Left kidney (tissue), 8 donors: ENCODE measurements around the gene NPIPA2. TPM values are rescaled to one million over a fixed set of nuclear protein-coding genes. Genes with fewer than 3 reads are reported as not detected.
"Not testable (repeated sequence)": the region's sequence is repeated elsewhere in the genome, so short reads cannot be mapped to it uniquely, and the experiment has no call there.

Experiments used
- DNase-seq: peaks from one replicate; pipeline ENCODE4 v3.0.0-alpha.2; 2013
- long read RNA-seq, 8 donors: transcript quantifications; one replicate each; lab custom pipeline, GENCODE V29; 2026
- polyA plus RNA-seq: library from polyadenylated mRNA; unstranded; fragments of 120-200 nt; gene quantifications from one replicate; pipeline ENCODE4 v1.2.1, GENCODE V29; 2013; ENCODE audit not compliant: insufficient read length

The NPIPA2 gene
- polyA plus RNA-seq: not detected
- long read RNA-seq, donor 1: 0 reads
- long read RNA-seq, donor 2: 0 reads
- long read RNA-seq, donor 3: 0 reads
- long read RNA-seq, donor 4: 0 reads
- long read RNA-seq, donor 5: 0 reads
- long read RNA-seq, donor 6: 0 reads
- long read RNA-seq, donor 7: 0 reads
- long read RNA-seq, donor 8: 0 reads

GRCh38 chr16:14742273-14743128, at the start of gene NPIPA2:
Gene NPIPA2, plus strand, starts transcription at chr16:14742533. Its CDS starts 5,533 bp downstream, at chr16:14748066.
- DNase-seq: not testable (repeated sequence)

DNA sequence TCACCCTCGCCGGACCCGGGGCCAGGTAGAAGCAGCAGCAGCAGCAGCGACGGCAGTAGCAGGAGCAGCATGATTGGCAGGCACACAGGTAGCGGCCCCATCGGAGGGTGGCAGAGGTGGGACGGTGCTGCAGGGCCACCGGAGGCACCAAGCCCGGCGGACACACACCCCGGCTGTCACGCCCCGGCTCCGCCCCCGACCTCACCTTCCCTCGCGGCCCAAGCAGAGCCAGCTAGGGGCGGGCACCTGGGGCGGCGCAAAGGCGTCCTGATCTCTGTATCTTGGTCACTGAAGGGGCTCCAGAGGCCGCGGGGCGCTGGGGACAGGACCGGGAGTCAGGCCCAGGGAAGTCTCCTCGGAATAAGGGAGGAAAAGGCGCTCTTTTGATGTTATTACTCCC, 48.2 kb upstream of the NPIPA2 start, which contains the start of gene PLA2G10:
Gene PLA2G10 (minus strand): TSS at position 180 of the 400 bp plus-strand sequence. CDS start 79 bp downstream, at position 101.
- not testable (repeated sequence) for DNase-seq

DNA sequence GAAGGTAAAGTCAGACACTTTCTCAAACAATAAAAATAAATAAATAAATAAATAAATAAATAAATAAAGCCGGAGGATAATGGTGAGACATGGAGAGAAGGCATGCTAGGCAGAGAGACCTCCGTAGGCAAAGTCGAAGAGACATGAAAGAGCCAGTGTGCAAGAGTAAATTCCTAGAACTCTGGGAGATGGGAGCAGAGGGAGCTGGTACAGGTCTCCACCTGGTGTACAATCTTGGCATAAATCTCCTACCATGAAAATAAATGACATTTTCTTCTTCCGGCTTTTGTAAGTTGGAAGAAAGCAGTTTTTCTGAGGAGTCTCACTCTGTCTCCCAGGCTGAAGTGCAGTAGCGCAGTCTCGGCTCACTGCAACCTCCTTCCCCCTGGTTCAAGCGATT, 40.5 kb upstream of the NPIPA2 start:
- DNase-seq: not testable (repeated sequence)

DNA sequence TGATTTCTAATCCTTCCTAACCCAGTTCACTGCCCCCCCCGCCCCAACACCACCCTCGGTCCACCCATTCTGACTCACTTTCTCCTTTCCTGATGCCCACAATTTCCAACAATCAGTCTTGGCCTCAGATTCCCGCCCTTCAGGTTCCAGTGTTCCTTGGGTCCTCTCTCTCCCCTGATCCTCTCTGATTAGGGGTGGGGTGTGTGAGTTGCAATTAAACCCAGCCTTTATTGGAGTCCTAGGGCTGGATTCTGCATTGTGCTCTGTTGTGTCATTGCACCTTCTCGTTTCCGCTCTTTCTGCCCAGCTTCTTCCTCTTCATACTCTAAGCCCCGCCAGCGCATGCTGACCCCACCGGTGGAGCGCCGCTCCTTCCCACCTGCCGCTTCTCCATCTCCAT, 39.7 kb upstream of the NPIPA2 start:
- not testable (repeated sequence) for DNase-seq

DNA sequence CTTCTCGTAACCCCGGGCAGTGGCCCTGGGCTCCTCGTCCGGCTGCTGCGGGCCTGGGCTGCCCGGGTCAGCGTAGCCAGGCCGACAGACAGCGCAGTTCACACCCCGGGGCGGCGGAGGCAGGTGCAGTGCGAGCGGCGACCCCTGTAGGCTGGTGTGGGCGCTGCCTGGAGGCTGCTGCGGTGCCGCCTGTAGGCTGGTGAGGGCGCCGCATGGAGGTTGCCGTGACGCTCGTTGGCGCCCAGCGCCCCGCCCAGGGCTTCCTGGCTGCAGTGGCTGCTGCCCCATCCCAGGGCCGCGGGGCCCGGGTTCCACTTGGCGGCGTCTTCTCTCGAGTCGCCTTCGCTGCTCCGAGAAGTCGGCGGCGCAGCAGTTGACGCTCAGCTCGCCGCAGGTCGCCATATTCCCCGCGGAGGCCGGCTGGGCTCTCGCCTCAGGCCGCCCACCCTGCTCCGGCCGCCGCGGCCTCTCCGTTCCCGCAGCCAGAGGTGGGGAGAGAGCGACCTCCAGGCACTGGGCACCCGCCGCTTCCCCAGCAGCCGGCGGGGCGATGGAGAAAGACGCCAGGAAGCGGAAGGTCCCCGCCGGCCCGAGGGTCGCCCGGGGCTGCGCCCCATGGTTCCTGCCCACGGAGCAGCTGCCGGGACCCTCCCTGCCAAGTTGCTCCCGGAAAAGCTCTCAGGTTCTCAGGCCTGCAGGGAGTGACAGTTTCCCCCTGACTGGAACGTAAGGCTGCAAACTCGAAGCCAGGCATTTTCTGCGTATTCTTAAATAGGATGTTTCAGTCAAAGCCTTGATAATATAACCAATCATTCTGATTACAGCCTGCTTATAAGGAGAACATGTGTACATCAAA, 38.9 kb upstream of the NPIPA2 start, which contains the start of gene NPIPA3:
Gene NPIPA3 (plus strand): TSS at position 256 of the 856 bp plus-strand sequence. CDS start 5,533 bp downstream, outside the sequence.
- not testable (repeated sequence) for DNase-seq

- not testable (repeated sequence) for DNase-seq
Observed at GRCh38 chr16:14733233-14733632, 9.1 kb upstream of the NPIPA2 start.

- DNase-seq: not testable (repeated sequence)
Observed at GRCh38 chr16:14740832-14741385, 1.4 kb upstream of the NPIPA2 start.

- not testable (repeated sequence) for DNase-seq
Observed at GRCh38 chr16:14741794-14742193, 539 bp upstream of the NPIPA2 start.

DNA sequence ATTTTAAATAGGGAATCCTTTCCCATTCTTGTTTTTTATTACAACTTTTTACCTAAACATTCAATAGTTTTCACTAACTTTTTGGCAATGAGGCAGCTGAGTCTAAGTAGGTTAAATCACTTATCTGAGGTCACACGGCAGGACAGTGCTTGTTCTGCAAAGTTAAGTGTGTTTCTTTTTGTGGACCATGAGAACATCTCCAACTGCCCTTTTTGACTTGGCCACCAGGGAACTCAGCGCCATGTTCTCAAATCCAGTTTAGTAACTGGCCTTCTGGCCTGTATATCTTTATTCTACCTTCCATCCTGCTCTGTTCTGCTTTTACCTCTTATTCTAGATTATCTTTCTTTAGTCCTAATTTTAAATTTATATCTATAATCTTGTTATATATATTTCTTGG, 31.3 kb downstream of the NPIPA2 start:
- not testable (repeated sequence) for DNase-seq

DNA sequence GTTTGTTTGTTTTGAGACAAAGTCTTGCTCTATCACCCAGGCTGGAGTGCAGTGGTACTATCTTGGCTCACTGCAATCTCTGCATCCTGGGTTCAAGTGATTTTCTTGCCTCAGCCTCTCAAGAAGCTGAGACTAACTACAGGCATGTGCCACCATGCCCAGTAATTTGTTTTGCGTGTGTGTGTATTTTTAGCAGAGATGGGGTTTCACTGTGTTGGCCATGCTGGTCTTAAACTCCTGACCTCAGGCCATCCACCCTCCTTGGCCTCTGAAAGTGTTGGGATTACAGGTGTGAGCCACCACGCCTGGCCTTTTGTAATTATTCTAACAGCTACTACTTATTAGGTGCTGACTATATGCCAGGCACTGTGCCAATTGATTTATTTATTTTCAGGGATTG, 33.3 kb downstream of the NPIPA2 start:
- DNase-seq: not testable (repeated sequence)

GRCh38 chr16:14776763-14777162, 34.4 kb downstream of the NPIPA2 start:
- DNase-seq: not testable (repeated sequence)

- not testable (repeated sequence) for DNase-seq
Observed at GRCh38 chr16:14779368-14779877, 37.1 kb downstream of the NPIPA2 start.

GRCh38 chr16:14786180-14786579, 43.8 kb downstream of the NPIPA2 start:
- not testable (repeated sequence) for DNase-seq

DNA sequence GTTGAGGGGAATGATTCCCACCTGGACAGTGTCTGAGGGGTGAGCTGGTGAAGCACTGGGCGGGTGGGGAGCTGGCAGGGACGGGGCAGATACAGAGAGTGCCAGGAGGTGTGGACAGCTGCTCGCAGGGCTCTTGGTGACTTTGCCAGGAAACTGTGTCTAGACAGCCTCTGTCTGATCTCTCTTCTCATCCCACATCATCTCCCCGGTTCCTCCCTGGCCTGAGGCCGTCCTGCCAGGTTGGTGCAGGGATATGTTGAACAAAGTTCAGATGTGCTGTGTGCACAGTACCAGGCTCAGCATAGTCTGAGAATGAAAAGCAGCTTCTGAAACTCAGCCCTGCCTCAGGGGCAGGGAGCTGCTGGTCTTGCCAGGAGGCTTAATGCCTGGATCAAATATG, 47.2 kb downstream of the NPIPA2 start:
- DNase-seq: not testable (repeated sequence)

GRCh38 chr16:14790320-14790956, 48.1 kb downstream of the NPIPA2 start:
- DNase-seq: not testable (repeated sequence)

GRCh38 chr16:14792914-14793313, 50.6 kb downstream of the NPIPA2 start:
- not testable (repeated sequence) for DNase-seq

DNA sequence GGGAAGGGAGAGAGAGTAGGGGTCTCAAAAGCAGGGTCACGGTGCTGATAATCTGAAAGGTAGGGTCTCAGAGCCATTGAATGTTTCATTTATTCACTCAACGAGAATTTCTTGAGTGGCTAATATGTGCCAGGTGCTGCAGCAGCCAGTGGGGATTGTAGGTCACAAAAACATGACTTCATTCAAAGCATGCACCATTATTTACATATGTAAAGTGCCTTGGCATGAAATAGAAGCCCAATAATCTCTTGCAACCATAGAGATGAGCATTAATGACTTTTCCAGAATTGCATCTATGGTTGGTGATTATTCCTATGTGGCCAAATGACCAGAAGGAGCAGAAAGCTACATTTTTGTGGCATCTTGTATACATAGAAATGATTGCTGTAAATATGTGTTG, 55.2 kb downstream of the NPIPA2 start:
- DNase-seq: not testable (repeated sequence)

DNA sequence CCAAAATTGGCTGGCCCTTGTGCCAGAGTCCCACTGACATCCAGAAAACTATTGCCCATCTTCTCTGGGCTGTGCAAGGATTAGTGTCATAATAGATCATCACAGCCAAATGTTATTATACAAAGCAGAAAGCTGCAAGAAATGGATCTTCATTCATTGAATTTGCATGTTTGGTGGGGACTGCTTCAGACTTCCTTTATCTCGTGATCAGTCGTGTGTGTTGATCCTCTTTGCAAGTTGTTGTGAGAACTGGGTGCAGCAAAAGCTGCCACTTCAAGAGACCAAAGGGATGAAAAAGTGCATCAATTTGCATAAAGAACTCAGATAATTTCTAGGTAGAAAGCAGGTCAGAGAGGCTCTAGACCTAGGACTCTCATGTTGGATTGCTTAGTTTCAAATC, 61.2 kb downstream of the NPIPA2 start:
- DNase-seq: not testable (repeated sequence)

- DNase-seq: not testable (repeated sequence)
Observed at GRCh38 chr16:14807184-14807678, 64.9 kb downstream of the NPIPA2 start.

DNA sequence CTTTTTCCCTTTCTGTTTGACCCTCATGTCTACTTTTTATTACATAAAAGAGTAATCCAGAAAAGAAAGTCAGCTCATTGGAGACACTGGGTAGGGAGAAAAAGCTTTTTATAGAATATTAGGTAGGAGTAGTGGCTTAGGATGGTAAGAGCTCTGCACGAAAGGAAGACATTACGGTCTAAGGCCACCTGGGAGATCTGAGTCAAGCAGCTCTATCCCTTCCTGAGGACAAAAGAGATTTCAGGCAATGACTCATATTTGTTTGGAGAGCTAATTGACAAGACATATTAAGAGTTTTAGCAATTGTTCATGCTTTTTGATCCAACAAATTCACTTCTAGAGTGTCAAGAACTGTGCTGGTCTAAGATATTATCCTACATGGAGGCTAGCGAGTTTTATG, 71.6 kb downstream of the NPIPA2 start:
- DNase-seq: not testable (repeated sequence)
